NCI-H1930 (cell line): ENCODE data around the gene TMBIM6.
"Not testable (repeated sequence)": the region's sequence is repeated elsewhere in the genome, so short reads cannot be mapped to it uniquely, and the experiment has no call there.

Experiments used
- DNase-seq, 2 experiments: peaks; one replicate each; lab custom pipeline; 2025; lab: John Stamatoyannopoulos, UW

The TMBIM6 gene

DNA sequence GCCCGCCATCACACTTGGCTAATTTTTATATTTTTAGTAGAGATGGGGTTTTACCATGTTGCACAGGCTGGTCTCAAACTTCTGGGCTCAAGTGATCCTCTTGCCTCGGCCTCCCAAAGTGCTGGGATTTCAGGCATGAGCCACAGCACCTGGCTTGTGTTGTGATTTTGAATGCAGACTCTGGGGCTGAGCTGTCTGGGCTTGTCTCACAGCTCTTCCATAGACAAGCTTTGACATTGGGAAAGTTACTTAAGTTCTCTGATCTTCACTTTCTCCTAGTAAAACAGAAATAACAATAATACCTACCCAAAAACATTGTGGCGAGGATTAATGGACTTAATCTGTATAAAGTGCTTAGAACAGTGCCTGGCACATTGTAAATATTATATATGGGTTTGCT is 36.0 kb downstream of the TMBIM6 start:
- DNase-seq, result no peak

DNA sequence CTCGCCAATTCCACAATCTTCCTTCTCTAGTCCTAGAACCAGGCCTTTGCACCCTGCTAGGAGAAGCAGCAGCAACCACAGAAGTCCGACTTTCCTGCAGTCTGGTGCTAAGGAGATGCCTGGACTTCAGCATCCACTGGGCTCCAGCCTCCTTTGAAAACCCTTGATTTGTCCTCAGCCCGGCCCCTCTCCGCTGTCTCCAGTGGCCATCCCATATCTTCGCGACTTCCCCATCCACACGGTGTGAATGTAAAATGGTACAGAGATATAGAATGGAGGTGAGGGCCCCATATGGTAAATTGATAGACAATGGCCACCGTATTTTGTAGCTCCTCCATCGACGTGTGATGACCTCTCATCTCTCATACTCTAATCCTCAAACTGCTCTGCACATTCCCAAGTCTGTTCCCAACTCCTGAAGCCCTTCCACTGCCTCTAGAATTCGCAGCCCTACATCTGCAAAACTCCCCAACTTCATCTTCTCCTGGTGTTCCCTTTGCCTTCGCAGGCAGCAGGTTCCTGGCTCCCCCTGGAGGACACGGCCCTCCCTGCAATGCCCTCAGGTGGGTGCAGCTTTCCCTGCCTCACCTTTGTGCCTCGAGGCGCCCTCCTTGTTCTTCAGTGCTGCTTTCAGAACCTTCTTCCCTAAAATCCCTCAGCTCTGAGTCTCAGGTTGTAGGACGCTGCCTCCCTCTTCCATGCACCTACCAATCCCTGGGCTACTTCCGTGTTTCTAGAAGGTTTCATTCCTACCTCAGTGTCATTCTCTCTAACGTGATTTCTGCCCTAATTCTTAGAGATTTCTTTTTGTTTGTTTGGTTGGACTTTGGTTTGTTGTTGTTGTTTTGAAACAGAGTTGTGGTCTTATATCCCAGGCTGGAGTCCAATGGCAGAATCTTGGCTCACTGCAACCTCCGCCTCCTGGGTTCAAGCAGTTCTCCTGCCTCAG is 36.7 kb downstream of the TMBIM6 start:
- peak; percentile 2 to 29 for DNase-seq

DNA sequence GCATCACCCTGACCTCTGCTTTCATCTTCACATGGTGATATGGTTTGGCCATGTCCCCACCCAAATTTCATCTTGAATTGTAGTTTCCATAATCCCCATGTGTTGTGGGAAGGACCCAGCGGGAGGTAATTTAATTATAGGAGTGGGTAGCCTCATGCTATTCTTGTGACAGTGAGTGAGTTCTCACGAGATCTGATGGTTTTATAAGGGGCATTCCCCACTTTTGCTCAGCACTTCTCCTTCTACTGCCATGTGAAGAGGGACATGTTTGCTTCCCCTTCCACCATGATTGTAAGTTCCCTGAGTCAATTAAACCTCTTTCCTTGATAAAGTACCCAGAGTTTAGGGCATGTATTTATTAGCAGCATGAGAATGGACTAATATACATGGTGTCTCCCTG is 38.2 kb downstream of the TMBIM6 start:
- no peak for DNase-seq

- not testable (repeated sequence) for DNase-seq
Observed at GRCh38 chr12:49780914-49781313, 39.6 kb downstream of the TMBIM6 start.

- DNase-seq, result no peak
Observed at GRCh38 chr12:49783917-49784676, 42.7 kb downstream of the TMBIM6 start.

DNA sequence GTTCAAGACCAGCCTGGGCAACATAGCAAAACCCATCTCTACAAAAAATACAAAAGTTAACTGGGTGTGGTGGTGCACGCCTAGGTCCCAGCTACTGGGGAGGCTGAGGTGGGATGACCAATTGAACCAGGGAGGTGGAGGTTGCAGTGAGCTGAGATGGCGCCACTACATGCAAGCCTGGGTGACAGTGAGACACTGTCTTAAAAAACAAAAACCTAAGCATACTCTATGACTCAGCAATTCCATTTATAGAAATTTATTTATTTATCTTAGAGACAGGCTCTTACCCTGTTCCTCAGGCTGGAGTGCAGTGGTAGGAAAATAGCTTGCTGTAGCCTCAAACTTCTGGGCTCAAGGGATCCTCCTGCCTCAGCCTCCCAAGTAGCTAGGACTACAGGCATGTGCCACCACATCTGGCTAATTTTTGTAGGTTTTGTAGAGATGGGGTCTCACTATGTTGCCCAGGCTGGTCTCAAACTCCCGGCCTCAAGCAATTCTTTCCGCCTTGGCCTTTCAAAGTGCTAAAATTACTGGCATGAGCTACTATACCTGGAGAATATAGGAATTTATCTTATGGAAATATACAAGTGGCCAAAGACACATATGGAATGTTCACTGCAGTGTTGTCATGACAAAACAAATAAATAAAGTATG is 43.5 kb downstream of the TMBIM6 start:
- DNase-seq, result no peak

DNA sequence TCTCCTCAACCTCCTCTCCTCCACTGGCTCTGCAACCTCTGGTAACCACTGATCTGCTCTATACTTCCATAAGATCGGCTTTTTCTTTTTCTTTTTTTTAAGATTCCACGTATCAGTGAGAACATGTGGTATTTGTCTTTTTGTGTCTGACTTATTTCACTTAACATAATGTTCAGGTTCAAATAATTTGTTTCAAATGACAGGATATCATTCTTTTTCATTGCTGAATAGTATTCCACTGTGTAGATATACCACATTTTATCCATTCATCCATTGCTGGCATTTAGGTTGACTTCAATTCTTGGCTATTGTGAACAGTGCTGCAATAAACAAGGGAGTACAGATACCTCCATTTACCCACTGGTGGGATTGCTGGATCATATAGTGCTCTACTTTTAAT is 46.3 kb downstream of the TMBIM6 start:
- DNase-seq, result no peak

DNA sequence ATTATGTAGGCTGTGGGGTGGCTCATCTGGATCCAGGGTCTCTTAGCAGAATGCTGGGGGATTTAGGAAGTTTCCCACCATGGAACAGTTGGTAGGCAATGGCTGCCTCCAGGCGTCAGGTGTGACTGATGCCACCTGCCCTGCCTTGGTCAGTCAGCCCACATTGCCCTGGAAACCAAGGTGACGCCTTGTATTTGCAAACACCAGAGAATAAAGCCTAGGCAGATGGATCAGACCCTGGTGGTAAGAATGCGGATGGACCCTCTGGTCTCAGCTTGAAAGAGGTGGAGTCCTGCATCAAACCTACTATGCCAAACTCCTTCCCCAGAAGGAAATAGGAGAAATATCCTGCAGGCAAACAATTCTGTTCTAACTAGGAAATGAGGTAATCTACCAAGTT is 48.6 kb downstream of the TMBIM6 start:
- DNase-seq, result no peak

GRCh38 chr12:49790741-49791555 is 49.6 kb downstream of the TMBIM6 start:
- no peak for DNase-seq

- no peak for DNase-seq
Observed at GRCh38 chr12:49791700-49792099, 50.3 kb downstream of the TMBIM6 start.

GRCh38 chr12:49792181-49792970 is 51.0 kb downstream of the TMBIM6 start:
- DNase-seq, result no peak

- DNase-seq, result no peak
Observed at GRCh38 chr12:49792976-49793580, 51.7 kb downstream of the TMBIM6 start.

DNA sequence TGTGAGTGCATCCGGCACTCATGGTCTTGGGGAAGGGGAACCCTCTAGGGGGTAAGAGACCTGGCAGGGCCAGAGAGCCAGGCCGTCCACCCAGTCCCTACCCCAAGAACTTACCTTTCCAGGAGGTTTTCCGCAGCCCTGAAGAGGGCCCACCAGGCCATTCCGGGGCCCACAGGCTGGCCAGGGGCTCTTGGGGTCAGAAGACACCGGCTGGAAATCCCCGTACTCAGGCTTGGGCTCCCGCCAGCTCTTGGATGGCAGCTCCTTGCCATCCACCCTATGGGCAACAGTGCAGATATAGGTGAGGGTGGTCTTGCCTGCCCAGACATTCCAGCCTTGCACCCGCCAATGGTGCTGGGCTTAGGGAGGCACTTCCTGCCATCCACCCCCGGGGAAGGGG is 52.3 kb downstream of the TMBIM6 start:
- DNase-seq, result no peak

DNA sequence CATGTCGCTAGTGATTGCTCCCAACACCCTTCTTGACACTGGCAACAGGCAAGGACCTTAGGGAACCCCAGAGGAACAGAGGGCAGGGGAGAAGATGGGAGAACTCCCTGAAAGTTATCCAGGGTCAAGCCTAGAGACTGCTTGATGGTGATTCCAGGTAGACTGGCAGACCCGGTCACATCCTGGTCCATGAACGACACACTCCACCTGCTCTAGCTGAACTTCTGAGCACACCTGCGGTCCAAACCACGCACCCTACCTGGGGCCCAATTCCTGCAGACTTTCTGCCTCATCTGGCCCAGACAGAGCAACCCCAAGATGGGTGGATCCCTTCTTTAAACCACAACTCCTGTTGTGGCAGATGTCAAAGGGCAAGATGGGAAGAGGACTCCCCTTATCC is 52.7 kb downstream of the TMBIM6 start:
- no peak for DNase-seq

GRCh38 chr12:49794811-49795653 is 53.7 kb downstream of the TMBIM6 start:
- no peak for DNase-seq

DNA sequence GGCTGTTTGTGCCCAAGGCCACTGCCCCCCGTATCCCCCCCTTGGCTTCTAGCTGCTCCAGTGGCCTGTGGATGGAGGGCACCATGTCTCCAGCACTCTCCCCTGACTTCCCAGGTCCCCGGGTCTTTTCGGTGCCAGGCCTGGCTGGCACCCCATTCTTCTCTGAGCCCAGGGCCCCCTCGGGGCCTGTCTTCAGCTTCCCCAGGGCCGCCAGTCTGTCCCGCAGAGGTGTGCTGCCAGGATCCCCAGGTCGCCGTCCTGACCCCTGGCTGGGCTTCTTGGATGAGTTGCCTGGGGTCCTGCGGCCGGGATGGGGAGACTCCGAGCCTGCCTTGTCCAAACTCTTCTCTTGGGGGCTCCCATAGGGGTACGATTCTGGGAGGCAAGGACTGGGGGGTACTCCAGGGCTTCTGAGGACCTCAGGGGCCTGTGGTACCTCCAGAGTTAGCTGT is 54.3 kb downstream of the TMBIM6 start:
- DNase-seq, result no peak

GRCh38 chr12:49796155-49796554 is 54.8 kb downstream of the TMBIM6 start:
- DNase-seq, result no peak

GRCh38 chr12:49796606-49797448 is 55.5 kb downstream of the TMBIM6 start:
- no peak for DNase-seq

DNA sequence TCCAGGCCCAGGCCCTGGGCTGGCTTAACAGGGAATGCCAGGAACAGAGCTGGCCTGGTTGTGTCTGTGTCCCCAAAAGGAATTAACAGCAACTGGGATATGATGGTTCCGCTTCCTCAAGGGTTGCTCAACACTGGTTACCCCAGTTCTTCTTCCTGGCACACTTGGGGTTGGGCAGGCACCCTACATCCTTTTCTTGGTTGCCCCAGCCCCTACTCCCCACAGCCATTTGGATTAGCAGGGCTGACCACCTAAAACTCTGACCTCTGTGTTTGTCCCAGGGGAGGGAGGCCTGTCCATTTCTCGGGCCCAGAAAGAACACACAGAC is 56.1 kb downstream of the TMBIM6 start:
- no peak for DNase-seq
